Natural killer cell (primary cell): ENCODE data around the gene C12orf56. TPM values are rescaled to one million over a fixed set of nuclear protein-coding genes. Genes with fewer than 3 reads are reported as not detected.
"Not testable (repeated sequence)": the region's sequence is repeated elsewhere in the genome, so short reads cannot be mapped to it uniquely, and the experiment has no call there.

Experiments
- ATAC-seq, 3 donors: fragments of 150-1000 bp in 2 of 3; fragments of 200-7000 bp in 1 of 3; cut with Tn5 transposase; 1 replicate in 1 of 3; 2 replicates in 2 of 3; pipeline ENCODE4 v1.10.0; 2021; ENCODE audit warnings: mild to moderate bottlenecking in 2 of 3, moderate library complexity in 2 of 3
- DNase-seq, 2 donors: peaks; one replicate each; pipeline versions ENCODE4 v3.0.0 to v3.0.0-alpha.2; 2013 to 2021; ENCODE audit warnings: mixed read lengths in 1 of 2
- H3K27ac ChIP-seq: one replicate; pipeline ENCODE4 v1.5.1; 2013; ENCODE audit warnings: mild to moderate bottlenecking, low read length
- H3K27me3 ChIP-seq: one replicate; pipeline ENCODE4 v1.6.1; 2013; ENCODE audit warnings: low read length; ENCODE audit not compliant: control insufficient read depth, insufficient read depth
- H3K36me3 ChIP-seq: one replicate; pipeline ENCODE4 v1.6.1; 2013; ENCODE audit warnings: low read length; ENCODE audit not compliant: control insufficient read depth, insufficient read depth
- H3K4me1 ChIP-seq: one replicate; pipeline ENCODE4 v1.6.1; 2013; ENCODE audit warnings: low read length; ENCODE audit not compliant: control insufficient read depth, insufficient read depth
- H3K4me3 ChIP-seq: one replicate; pipeline ENCODE4 v1.5.1; 2013; ENCODE audit warnings: low read length
- H3K9me3 ChIP-seq: one replicate; pipeline ENCODE4 v1.6.1; 2013; ENCODE audit warnings: low read length; ENCODE audit not compliant: control insufficient read depth, insufficient read depth
- H3K27ac Mint-ChIP-seq, 2 donors: one replicate each; pipeline ENCODE4 v1.8.0; 2022; ENCODE audit warnings: mild to moderate bottlenecking in 2 of 2, mixed read lengths in 2 of 2, moderate library complexity in 1 of 2
- H3K27me3 Mint-ChIP-seq, 2 donors: one replicate each; pipeline ENCODE4 v1.8.0; 2022; ENCODE audit warnings: low read depth in 2 of 2, mixed read lengths in 2 of 2
- H3K36me3 Mint-ChIP-seq: one replicate; pipeline ENCODE4 v1.8.0; 2022; ENCODE audit warnings: mixed read lengths
- H3K4me1 Mint-ChIP-seq, 2 donors: one replicate each; pipeline ENCODE4 v1.8.0; 2022; ENCODE audit warnings: mixed read lengths in 2 of 2
- H3K4me3 Mint-ChIP-seq: one replicate; pipeline ENCODE4 v1.8.0; 2022; ENCODE audit warnings: mild to moderate bottlenecking, moderate library complexity, mixed read lengths
- H3K9me3 Mint-ChIP-seq, 2 donors: one replicate each; pipeline ENCODE4 v1.8.0; 2022; ENCODE audit warnings: mixed read lengths in 2 of 2
- CTCF ChIP-seq: fragments of 200-600 bp; IDR thresholded peaks from one replicate; pipeline ENCODE4 v1.8.0; 2022; ENCODE audit warnings: antibody characterized with exemption
- WGBS: methylation state at CpG from one replicate; pipeline ENCODE4 v1.1.7; 2013; ENCODE audit warnings: missing lambda C conversion rate; ENCODE audit not compliant: insufficient coverage; 5-methylcytosine and 5-hydroxymethylcytosine counted together
- intact Hi-C: fragments of 100-400 bp; cut with micrococcal nuclease; formaldehyde crosslinking; loops from one replicate; pipeline ENCODE4 v1.14.2; 2022
- total RNA-seq, 4 donors: library from RNA; stranded (reverse); fragments of 120-200 nt in 1 of 4; gene quantifications; one replicate each; pipeline versions ENCODE4 v1.2.3 to v1.2.4, GENCODE V29; 2013 to 2022

The C12orf56 gene
- total RNA-seq, 3 donors from 2014 or later (not counting 1 experiment from before 2014, with no cell fraction given) = not detected

- WGBS = 65% methylated on average over 3 of the region's 4 CpGs
- TF ChIP-seq CTCF = no peak
- DNase-seq (no peak), ATAC-seq (no peak)
- Histone ChIP-seq H3K36me3 (no peaks in the 10 kb centered on the region), H3K4me1 (no peaks in the 10 kb centered on the region), H3K9me3 (peaks cover 4% of the 10 kb centered on the region), H3K4me3 (no peak overlapping the region), H3K27ac (no peak overlapping the region), H3K27me3 (no peaks in the 10 kb centered on the region)
- Mint-ChIP-seq H3K9me3 (peaks cover 8 to 9% of the 10 kb centered on the region in 2 donors), H3K27ac (no peak overlapping the region), H3K27me3 (no peaks in the 10 kb centered on the region), H3K4me3 (no peak overlapping the region), H3K4me1 (no peaks in the 10 kb centered on the region), H3K36me3 (peaks cover 7% of the 10 kb centered on the region)
- intact Hi-C loops = no loop called here
Measured at GRCh38 chr12:64352181-64352580, 38.4 kb downstream of the C12orf56 start.

GRCh38 chr12:64351265-64351664, 39.3 kb downstream of the C12orf56 start:
- intact Hi-C loops = no loop called here
- no peak overlapping the region for H3K4me3 ChIP-seq
- H3K27ac Mint-ChIP-seq = no peak overlapping the region
- no peak for DNase-seq
- no peak overlapping the region for H3K27ac ChIP-seq
- no peak for ATAC-seq
- peaks cover 7% of the 10 kb centered on the region for H3K36me3 Mint-ChIP-seq
- H3K4me1 ChIP-seq = no peaks in the 10 kb centered on the region
- no peak for TF ChIP-seq CTCF
- H3K4me3 Mint-ChIP-seq = no peak overlapping the region
- WGBS = 95% methylated on average over 4 of the region's 5 CpGs
- H3K9me3 Mint-ChIP-seq = peaks cover 6 to 7% of the 10 kb centered on the region in 2 donors
- no peaks in the 10 kb centered on the region for H3K4me1 Mint-ChIP-seq
- no peaks in the 10 kb centered on the region for H3K27me3 Mint-ChIP-seq
- no peaks in the 10 kb centered on the region for H3K27me3 ChIP-seq
- peaks cover 4% of the 10 kb centered on the region for H3K9me3 ChIP-seq
- no peaks in the 10 kb centered on the region for H3K36me3 ChIP-seq

GRCh38 chr12:64347630-64348029, 42.9 kb downstream of the C12orf56 start:
- Mint-ChIP-seq H3K36me3 (peaks cover 7% of the 10 kb centered on the region), H3K27ac (no peak overlapping the region), H3K4me1 (no peaks in the 10 kb centered on the region), H3K27me3 (peaks cover 0 to 2% of the 10 kb centered on the region in 2 donors), H3K9me3 (peaks cover 5 to 6% of the 10 kb centered on the region in 2 donors), H3K4me3 (no peak overlapping the region)
- Histone ChIP-seq H3K9me3 (peaks cover 4% of the 10 kb centered on the region), H3K4me3 (no peak overlapping the region), H3K27ac (no peak overlapping the region), H3K4me1 (no peaks in the 10 kb centered on the region), H3K27me3 (no peaks in the 10 kb centered on the region), H3K36me3 (no peaks in the 10 kb centered on the region)
- ATAC-seq = no peak
- DNase-seq = no peak
- intact Hi-C loops = no loop called here
- WGBS = 73% methylated on average over 2 of the region's 2 CpGs
- TF ChIP-seq CTCF = no peak

GRCh38 chr12:64344631-64345030, 45.9 kb downstream of the C12orf56 start:
- 91% methylated on average over 4 of the region's 4 CpGs for WGBS
- H3K27ac ChIP-seq, H3K4me1 Mint-ChIP-seq: not testable (repeated sequence)

GRCh38 chr12:64340546-64340945, 50.0 kb downstream of the C12orf56 start:
- H3K27ac Mint-ChIP-seq, DNase-seq, H3K9me3 ChIP-seq, H3K27ac ChIP-seq, H3K27me3 ChIP-seq, H3K36me3 Mint-ChIP-seq, H3K4me1 Mint-ChIP-seq, H3K36me3 ChIP-seq, H3K4me1 ChIP-seq, H3K27me3 Mint-ChIP-seq, H3K4me3 Mint-ChIP-seq, H3K9me3 Mint-ChIP-seq, ATAC-seq, intact Hi-C loops, H3K4me3 ChIP-seq: not testable (repeated sequence)
- WGBS = 48% methylated on average over 2 of the region's 2 CpGs

More at GRCh38 chr12:64344631-64345030, 45.9 kb downstream of the C12orf56 start:
- ATAC-seq, H3K9me3 Mint-ChIP-seq, H3K9me3 ChIP-seq, H3K4me3 Mint-ChIP-seq, intact Hi-C loops, DNase-seq, H3K36me3 ChIP-seq, H3K27me3 ChIP-seq, H3K27me3 Mint-ChIP-seq, H3K4me1 ChIP-seq, H3K27ac Mint-ChIP-seq, H3K4me3 ChIP-seq, H3K36me3 Mint-ChIP-seq: not testable (repeated sequence)
